T-cell (primary cell): ENCODE data around the gene ZNF844. TPM values are rescaled to one million over a fixed set of nuclear protein-coding genes. Genes with fewer than 3 reads are reported as not detected.

Experiments used
- ATAC-seq, 4 experiments: fragments of 200-7000 bp in 3 of 4; fragments of 150-1000 bp in 1 of 4; cut with Tn5 transposase; replicated peaks in 1 of 4; 1 replicate in 3 of 4; 2 replicates in 1 of 4; pipeline ENCODE4 v1.10.0; 2021; ENCODE audit warnings: moderate library complexity in 3 of 4, mild to moderate bottlenecking in 2 of 4, moderate number of reproducible peaks in 1 of 4
- CTCF ChIA-PET, 2 donors: fragments of 300-600 bp; sonication (Branson Sonifier 250); formaldehyde crosslinking; loops; one replicate each; lab custom pipeline; 2022; ENCODE audit warnings: antibody characterized with exemption in 2 of 2; lab: Charles Lee
- POLR2A ChIA-PET, 2 donors: fragments of 300-600 bp; sonication (Branson Sonifier 250); formaldehyde crosslinking; loops; one replicate each; lab custom pipeline; 2022; ENCODE audit warnings: antibody characterized with exemption in 2 of 2; lab: Charles Lee
- DNase-seq, 35 experiments: peaks; one replicate each; pipeline versions ENCODE4 v3.0.0 to v3.0.0-alpha.2; 2013 to 2023
- H3K27ac ChIP-seq: one replicate; pipeline ENCODE4 v1.5.1; 2013; ENCODE audit warnings: low read length
- H3K27me3 ChIP-seq, 2 experiments: replicated peaks in 1 of 2; 1 replicate in 1 of 2; 2 replicates in 1 of 2; pipeline versions ENCODE4 v1.6.1 to v1.7.0; 2013; ENCODE audit warnings: low read length in 1 of 2, mixed read lengths in 1 of 2; ENCODE audit not compliant: control insufficient read depth in 2 of 2, insufficient read depth in 2 of 2; ENCODE audit errors: extremely low read depth in 1 of 2
- H3K36me3 ChIP-seq, 2 donors: 1 replicate in 1 of 2; 2 replicates in 1 of 2; pipeline versions ENCODE4 v1.6.1 to v1.7.0; 2013; ENCODE audit warnings: low read length in 1 of 2; ENCODE audit not compliant: control insufficient read depth in 2 of 2, insufficient read depth in 1 of 2; ENCODE audit errors: extremely low read depth in 1 of 2
- H3K4me1 ChIP-seq, 2 experiments: 1 replicate in 1 of 2; 2 replicates in 1 of 2; pipeline versions ENCODE4 v1.6.1 to v1.7.0; 2013; ENCODE audit warnings: low read length in 2 of 2, mixed read lengths in 1 of 2; ENCODE audit not compliant: insufficient read depth in 2 of 2, control insufficient read depth in 1 of 2; ENCODE audit errors: extremely low read depth in 1 of 2
- H3K4me3 ChIP-seq, 2 donors: 1 replicate in 1 of 2; 2 replicates in 1 of 2; pipeline versions ENCODE4 v1.5.1 to v1.7.0; 2013; ENCODE audit warnings: mild to moderate bottlenecking in 2 of 2, low read length in 1 of 2, moderate library complexity in 1 of 2; ENCODE audit not compliant: control insufficient read depth in 1 of 2; ENCODE audit errors: extremely low read depth in 1 of 2
- H3K9me3 ChIP-seq: 2 replicates; pipeline ENCODE4 v1.7.0; 2013
- H3K27ac Mint-ChIP-seq, 2 donors: one replicate each; pipeline ENCODE4 v1.8.0; 2020 to 2021; ENCODE audit warnings: mild to moderate bottlenecking in 2 of 2, mixed read lengths in 2 of 2
- H3K27me3 Mint-ChIP-seq, 2 donors: one replicate each; pipeline ENCODE4 v1.8.0; 2021 to 2022; ENCODE audit warnings: mixed read lengths in 2 of 2
- H3K36me3 Mint-ChIP-seq: one replicate; pipeline ENCODE4 v1.8.0; 2021; ENCODE audit warnings: mixed read lengths
- H3K4me1 Mint-ChIP-seq, 3 donors: one replicate each; pipeline ENCODE4 v1.8.0; 2020 to 2022; ENCODE audit warnings: mixed read lengths in 3 of 3, mild to moderate bottlenecking in 1 of 3
- H3K4me3 Mint-ChIP-seq, 3 donors: one replicate each; pipeline ENCODE4 v1.8.0; 2020 to 2022; ENCODE audit warnings: mild to moderate bottlenecking in 3 of 3, mixed read lengths in 3 of 3, moderate library complexity in 3 of 3
- H3K9me3 Mint-ChIP-seq, 3 donors: one replicate each; pipeline ENCODE4 v1.8.0; 2020 to 2022; ENCODE audit warnings: mixed read lengths in 3 of 3
- WGBS: methylation state at CpG from one replicate; pipeline ENCODE4 v1.1.5; 2013; ENCODE audit warnings: missing lambda C conversion rate; ENCODE audit not compliant: insufficient coverage; 5-methylcytosine and 5-hydroxymethylcytosine counted together
- total RNA-seq, 35 experiments: library from RNA in 6 of 35; stranded (reverse) in 6 of 35; fragments of 120-200 nt in 1 of 35; gene quantifications; one replicate each; pipeline versions ENCODE4 v1.2.1 to v1.2.4 and lab custom pipeline; 2013 to 2026

ZNF844 gene
- total RNA-seq, 5 donors from 2014 or later (not counting 1 experiment from before 2014, with no cell fraction given), result 9.2 to 20.7 (median 11.5) TPM

GRCh38 chr19:12085074-12085818 lies 20.7 kb downstream of the ZNF844 start:
- no peaks in the 10 kb centered on the region for H3K36me3 ChIP-seq
- no peaks in the 10 kb centered on the region for H3K27me3 Mint-ChIP-seq
- WGBS, result 89% methylated on average over 3 of the region's 5 CpGs
- no peak overlapping the region for H3K27ac Mint-ChIP-seq
- H3K4me1 ChIP-seq, result no peaks in the 10 kb centered on the region
- no peak for ATAC-seq
- no peaks in the 10 kb centered on the region for H3K9me3 ChIP-seq
- CTCF ChIA-PET, result interaction anchor here in 1 of 2 donors (0.6 kb wide), 1 partner anchor 247 kb away, joined by 6 read pairs; no protein-coding TSS in a partner anchor
- POLR2A ChIA-PET, result no interaction called here
- H3K27me3 ChIP-seq, result no peaks in the 10 kb centered on the region
- no peaks in the 10 kb centered on the region for H3K4me1 Mint-ChIP-seq
- no peak overlapping the region for H3K4me3 ChIP-seq
- H3K9me3 Mint-ChIP-seq, result peaks cover 0 to 12% (median 9%) of the 10 kb centered on the region in 3 donors
- no peak for DNase-seq
- no peak overlapping the region for H3K4me3 Mint-ChIP-seq
- H3K36me3 Mint-ChIP-seq, result peaks cover 13% of the 10 kb centered on the region
- H3K27ac ChIP-seq, result no peak overlapping the region

- Mint-ChIP-seq H3K4me1 (peaks cover 2 to 16% (median 5%) of the 10 kb centered on the region in 3 donors), H3K27me3 (peaks cover 1 to 4% of the 10 kb centered on the region in 2 donors), H3K9me3 (peaks cover 0 to 2% (median 0%) of the 10 kb centered on the region in 3 donors), H3K27ac (no peak overlapping the region), H3K36me3 (peaks cover 2% of the 10 kb centered on the region), H3K4me3 (peak overlapping the region; percentile 10 to 79 (median 22))
- POLR2A ChIA-PET, result no interaction called here
- DNase-seq (peak; percentile 8 to 70 (median 39)), ATAC-seq (peak; percentile 38 to 56 (median 49))
- CTCF ChIA-PET, result interaction anchor here (0.6 to 1.6 kb wide), 8 partner anchors 31 to 350 kb away, joined by 3 to 9 read pairs (median 4); partner anchors contain the start of genes ZNF20 (in 1 of the 2) and ZNF443 (in 1 of the 2)
- no peaks in the 10 kb centered on the region for H3K36me3 ChIP-seq
- no peak overlapping the region for H3K4me3 ChIP-seq
- no peaks in the 10 kb centered on the region for H3K9me3 ChIP-seq
- H3K27me3 ChIP-seq, result peaks cover 0 to 8% of the 10 kb centered on the region in 2 experiments
- no peak overlapping the region for H3K27ac ChIP-seq
- H3K4me1 ChIP-seq, result peaks cover 3 to 12% of the 10 kb centered on the region in 2 experiments
- WGBS, result 100% methylated on average over 1 of the region's 5 CpGs
These were observed 26.3 kb downstream of the ZNF844 start for GRCh38 chr19:12090807-12091206.

GRCh38 chr19:12092065-12092867 lies 27.7 kb downstream of the ZNF844 start:
- Mint-ChIP-seq H3K36me3 (no peaks in the 10 kb centered on the region), H3K9me3 (no peaks in the 10 kb centered on the region), H3K27me3 (peaks cover 1 to 4% of the 10 kb centered on the region in 2 donors), H3K4me1 (peaks cover 2 to 16% (median 5%) of the 10 kb centered on the region in 3 donors), H3K27ac (no peak overlapping the region), H3K4me3 (peak overlapping the region; percentile 69 to 79 (median 74))
- Histone ChIP-seq H3K27ac (no peak overlapping the region), H3K4me1 (peaks cover 3 to 12% of the 10 kb centered on the region in 2 experiments), H3K27me3 (peaks cover 0 to 8% of the 10 kb centered on the region in 2 experiments), H3K9me3 (no peaks in the 10 kb centered on the region), H3K4me3 (peak overlapping the region; percentile 38 to 79), H3K36me3 (no peaks in the 10 kb centered on the region)
- ATAC-seq (peak; percentile 63 to 76 (median 66)), DNase-seq (peak in 31 of 35 experiments; percentile 1 to 60 (median 20))
- POLR2A ChIA-PET, result no interaction called here
- CTCF ChIA-PET, result interaction anchor here in 1 of 2 donors (0.6 to 1.6 kb wide), 3 partner anchors 33 to 107 kb away, joined by 3 to 8 read pairs (median 6); partner anchors contain the start of gene ZNF20
- WGBS, result under 1% methylated on average over 37 of the region's 53 CpGs

- no peak overlapping the region for H3K27ac ChIP-seq
- ChIA-PET CTCF (no interaction called here), POLR2A (no interaction called here)
These were observed 28.4 kb downstream of the ZNF844 start for GRCh38 chr19:12092956-12093355.

GRCh38 chr19:12093777-12094176 lies 29.2 kb downstream of the ZNF844 start:
- Mint-ChIP-seq H3K36me3 (no peaks in the 10 kb centered on the region), H3K27me3 (peaks cover 1 to 8% of the 10 kb centered on the region in 2 donors), H3K27ac (no peak overlapping the region), H3K4me1 (peaks cover 2 to 16% (median 5%) of the 10 kb centered on the region in 3 donors), H3K4me3 (peak overlapping the region in 1 of 3 donors; percentile 79), H3K9me3 (peaks cover 0 to 4% (median 3%) of the 10 kb centered on the region in 3 donors)
- H3K27ac ChIP-seq, result no peak overlapping the region
- H3K4me1 ChIP-seq, result peaks cover 3 to 12% of the 10 kb centered on the region in 2 experiments
- WGBS, result 50% methylated on average over 3 of the region's 3 CpGs
- peaks cover 0 to 8% of the 10 kb centered on the region in 2 experiments for H3K27me3 ChIP-seq
- no peak for DNase-seq
- H3K36me3 ChIP-seq, result no peaks in the 10 kb centered on the region
- no peaks in the 10 kb centered on the region for H3K9me3 ChIP-seq
- ATAC-seq, result no peak
- ChIA-PET CTCF (no interaction called here), POLR2A (interaction anchor here in 1 of 2 donors (0.6 kb wide), 1 partner anchor 88 kb away, joined by 3 read pairs; no protein-coding TSS in a partner anchor)
- no peak overlapping the region for H3K4me3 ChIP-seq

More at GRCh38 chr19:12092956-12093355, 28.4 kb downstream of the ZNF844 start:
- peak overlapping the region; percentile 38 to 79 for H3K4me3 ChIP-seq
- Mint-ChIP-seq H3K4me1 (peaks cover 2 to 16% (median 5%) of the 10 kb centered on the region in 3 donors), H3K4me3 (peak overlapping the region; percentile 69 to 79 (median 74)), H3K27ac (no peak overlapping the region), H3K9me3 (peaks cover 0 to 1% (median under 1%) of the 10 kb centered on the region in 3 donors), H3K36me3 (no peaks in the 10 kb centered on the region), H3K27me3 (peaks cover 1 to 5% of the 10 kb centered on the region in 2 donors)
- ATAC-seq (no peak), DNase-seq (no peak)
- peaks cover 0 to 8% of the 10 kb centered on the region in 2 experiments for H3K27me3 ChIP-seq
- H3K4me1 ChIP-seq, result peaks cover 3 to 12% of the 10 kb centered on the region in 2 experiments
- H3K36me3 ChIP-seq, result no peaks in the 10 kb centered on the region
- H3K9me3 ChIP-seq, result no peaks in the 10 kb centered on the region
- WGBS, result 40% methylated on average over 8 of the region's 10 CpGs
